Right kidney (tissue), 1 donor: Measurements from ENCODE around the gene MFGE8.

Source experiments
- DNase-seq: peaks from one replicate; pipeline ENCODE4 v3.0.0-alpha.2; 2016

MFGE8 gene

DNA sequence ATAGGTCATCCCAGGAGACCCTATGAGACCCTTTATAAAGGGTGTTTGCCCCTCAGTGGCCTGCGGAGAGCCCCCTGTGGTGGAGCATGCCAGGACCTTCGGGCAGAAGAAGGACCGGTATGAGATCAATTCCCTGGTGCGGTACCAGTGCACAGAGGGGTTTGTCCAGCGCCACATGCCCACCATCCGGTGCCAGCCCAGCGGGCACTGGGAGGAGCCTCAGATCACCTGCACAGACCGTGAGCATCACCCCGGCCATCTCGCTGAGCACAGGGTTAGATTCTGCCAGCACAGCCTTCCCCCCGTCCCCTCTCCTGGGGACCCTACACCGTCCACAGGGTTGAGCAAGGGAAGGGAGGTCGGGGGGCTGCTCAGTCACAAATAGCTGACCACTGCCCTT lies 39.4 kb downstream of the MFGE8 start:
- DNase-seq, result no peak

DNA sequence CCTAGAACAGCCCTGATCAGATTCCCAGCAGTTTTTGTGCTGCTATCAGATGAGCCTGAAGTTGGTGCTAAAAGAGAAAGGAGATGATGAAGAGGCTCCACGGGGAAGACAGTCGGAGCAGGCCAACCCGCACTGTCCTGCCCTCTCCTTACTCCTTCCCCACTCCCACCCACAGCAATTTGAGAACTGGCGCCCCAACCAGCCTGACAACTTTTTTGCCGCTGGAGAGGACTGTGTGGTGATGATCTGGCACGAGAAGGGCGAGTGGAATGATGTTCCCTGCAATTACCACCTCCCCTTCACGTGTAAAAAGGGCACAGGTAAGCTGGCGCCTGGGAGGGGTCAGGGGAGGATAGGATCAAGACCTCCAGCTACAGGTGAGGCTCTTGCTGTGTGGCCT lies 40.5 kb downstream of the MFGE8 start:
- DNase-seq, result no peak

DNA sequence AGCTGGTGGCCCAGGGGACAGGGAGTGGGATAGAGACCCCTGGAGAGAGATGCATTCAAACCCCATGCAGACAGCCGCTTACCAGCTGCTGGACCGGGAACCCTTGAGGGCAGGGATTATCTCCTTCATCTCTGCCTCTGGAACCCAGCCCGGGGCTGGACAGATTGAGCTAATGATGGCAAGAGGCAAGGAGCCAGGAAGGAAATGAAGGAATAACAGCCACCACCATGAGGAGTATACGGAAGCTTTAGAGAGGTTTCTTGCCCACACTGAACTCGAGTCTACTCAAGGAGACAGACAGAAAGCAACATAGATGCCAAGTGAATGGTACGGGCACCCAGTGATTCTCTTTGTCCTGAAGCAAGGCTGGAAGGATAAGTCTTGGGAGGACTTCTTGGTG lies 41.1 kb downstream of the MFGE8 start:
- no peak for DNase-seq

DNA sequence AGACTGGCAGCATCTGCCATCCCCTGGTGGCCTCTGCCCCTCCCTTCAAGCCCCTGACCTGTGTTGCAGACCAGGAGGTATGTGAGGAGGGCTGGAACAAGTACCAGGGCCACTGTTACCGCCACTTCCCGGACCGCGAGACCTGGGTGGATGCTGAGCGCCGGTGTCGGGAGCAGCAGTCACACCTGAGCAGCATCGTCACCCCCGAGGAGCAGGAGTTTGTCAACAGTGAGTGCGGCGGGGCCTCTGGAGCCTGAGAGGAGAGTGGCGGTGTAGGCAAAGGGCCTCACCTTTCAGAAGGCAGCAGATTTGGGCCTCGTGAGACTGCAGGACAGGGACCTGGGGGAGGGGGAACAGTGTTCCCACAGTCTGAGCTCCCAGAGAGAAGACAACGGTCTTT lies 41.9 kb downstream of the MFGE8 start:
- DNase-seq, result no peak

DNA sequence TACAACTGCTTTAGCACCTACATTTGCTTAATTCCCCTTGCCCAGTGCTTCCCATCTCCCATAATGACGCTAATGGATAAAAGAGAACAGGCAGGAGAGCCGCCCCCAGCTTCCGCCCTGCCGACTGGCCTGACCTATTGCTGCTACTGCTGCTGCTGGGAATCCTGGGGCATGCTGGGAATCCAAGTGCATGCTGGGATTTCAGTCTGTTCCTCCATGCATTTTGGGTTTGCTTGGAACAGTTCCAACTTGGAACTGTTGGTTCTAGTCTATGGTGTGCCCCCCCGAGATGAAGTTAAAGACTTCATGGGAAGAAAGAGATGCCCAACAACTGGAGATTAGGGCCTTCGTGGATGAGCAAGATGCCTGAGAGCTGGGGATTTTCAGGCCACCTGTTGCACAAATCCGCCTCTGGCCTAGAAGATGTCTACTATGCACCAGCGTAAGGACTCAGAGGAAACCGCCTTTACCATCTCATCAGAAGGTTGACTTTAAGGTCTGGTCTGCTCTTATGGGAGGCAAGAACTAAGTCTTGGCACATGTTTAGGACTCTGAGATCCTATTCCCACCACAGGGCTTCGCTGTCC lies 46.8 kb downstream of the MFGE8 start:
- no peak for DNase-seq

DNA sequence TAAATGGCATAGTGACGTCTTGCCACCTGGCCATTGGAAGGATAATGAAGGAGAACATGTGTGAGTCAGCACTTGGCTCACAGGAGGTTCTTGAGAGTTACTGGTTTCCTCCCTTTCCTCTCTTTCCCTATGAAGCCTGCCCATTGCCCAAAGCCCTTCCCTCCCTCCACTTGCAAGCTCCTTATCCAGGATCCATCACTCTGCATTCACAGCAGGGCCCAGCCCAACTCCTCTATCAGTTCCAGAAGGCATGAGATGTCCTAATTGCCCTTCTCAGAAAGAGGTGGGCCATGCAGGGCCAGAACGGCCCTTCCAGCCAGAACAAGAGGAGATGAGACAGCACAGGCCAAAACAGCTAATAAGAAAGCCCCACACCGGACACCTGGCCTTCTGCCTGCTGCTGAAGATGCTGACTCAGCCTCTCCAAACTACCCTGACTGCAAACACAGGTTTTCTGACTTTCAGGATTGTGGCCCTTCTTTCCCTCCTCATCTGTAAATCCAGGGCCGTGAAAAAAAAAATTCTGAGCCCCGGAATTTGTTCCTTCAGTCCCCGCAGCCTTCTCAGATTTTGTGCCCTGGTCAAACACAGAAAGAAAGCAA lies 47.6 kb downstream of the MFGE8 start:
- no peak for DNase-seq

DNA sequence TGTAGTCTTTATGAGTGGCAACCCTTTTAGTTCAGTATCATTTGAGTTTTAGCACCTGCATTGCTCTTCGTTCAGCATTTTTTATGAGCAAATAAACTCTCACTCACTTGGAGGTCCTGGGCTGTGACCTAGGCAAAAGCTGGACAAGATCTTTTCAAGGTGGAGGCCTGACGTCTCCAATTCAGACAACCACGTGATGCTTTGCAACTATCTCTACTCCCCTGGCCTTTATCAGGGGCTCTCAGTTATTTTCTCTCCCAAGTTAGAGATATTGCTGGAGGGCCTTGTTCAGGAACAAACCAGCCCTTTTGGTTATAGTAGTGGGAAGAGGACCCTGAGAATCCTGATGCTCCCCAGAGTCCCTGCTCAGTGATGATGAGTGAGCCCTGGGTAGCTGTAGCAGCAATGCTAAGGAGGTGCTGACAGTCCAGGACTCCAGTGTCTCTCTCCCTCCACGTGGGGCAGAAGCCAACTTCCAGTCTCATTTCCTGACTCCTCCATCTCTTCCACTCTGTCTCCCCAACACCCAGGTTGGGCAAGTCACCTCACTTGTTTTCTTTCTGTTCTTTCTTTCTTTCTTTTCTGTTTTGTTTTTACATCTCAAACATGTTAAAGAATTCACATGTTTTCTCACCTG lies 48.2 kb downstream of the MFGE8 start:
- no peak for DNase-seq

DNA sequence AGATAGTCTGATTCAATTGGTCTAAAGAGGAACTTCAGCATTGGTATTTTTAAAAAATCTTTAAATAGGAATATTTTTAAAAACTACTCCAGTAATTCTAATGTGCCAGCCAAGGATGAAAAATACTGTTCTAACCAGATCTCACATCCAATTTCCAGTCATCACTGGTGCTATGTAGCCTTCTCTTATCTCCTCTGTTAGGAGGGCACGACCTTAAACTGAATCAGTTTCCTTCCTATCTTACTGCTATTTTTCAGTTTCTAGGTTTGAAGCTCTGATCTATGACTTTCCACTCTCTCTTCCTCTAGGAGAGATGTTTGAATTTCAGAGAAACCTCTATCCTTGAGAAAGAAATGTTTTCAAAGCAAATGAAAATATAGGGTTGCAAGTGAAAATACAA lies 49.8 kb downstream of the MFGE8 start:
- no peak for DNase-seq

DNA sequence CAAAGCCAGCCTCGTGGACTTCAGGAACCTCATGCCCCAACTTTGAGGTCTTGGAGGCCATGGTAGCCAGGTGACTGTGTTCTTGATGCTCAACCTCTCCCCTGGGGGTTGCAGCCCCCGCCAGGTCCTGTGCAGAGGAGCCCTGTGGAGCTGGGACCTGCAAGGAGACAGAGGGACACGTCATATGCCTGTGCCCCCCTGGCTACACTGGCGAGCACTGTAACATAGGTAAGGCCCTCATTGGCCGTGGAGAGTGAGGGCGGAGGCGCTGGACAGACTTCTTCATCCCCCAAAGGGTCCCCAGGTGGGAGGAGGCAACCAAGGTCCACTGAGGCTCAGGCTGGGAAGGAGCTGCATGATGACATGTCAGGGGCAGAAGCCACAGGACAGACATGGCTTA lies 53.0 kb downstream of the MFGE8 start:
- no peak for DNase-seq

DNA sequence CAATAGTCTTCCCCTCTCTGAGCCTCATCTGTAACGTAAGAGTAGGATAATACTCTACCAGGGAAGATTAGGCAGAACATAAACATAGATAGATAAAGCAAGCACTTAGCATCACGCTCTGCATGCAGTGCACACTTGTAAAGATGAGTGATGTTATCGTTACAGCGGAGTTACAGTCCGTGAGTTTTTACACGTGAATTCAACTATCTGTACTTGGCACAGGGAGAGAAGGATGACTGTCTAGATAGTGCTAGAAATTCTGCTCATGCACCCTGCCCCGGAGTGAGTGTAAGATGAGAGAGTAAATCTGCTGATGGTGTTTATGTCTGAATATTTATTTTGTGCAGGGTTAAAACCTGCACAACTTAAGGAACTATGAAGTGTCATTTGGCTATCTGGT lies 53.6 kb downstream of the MFGE8 start:
- DNase-seq, result no peak

DNA sequence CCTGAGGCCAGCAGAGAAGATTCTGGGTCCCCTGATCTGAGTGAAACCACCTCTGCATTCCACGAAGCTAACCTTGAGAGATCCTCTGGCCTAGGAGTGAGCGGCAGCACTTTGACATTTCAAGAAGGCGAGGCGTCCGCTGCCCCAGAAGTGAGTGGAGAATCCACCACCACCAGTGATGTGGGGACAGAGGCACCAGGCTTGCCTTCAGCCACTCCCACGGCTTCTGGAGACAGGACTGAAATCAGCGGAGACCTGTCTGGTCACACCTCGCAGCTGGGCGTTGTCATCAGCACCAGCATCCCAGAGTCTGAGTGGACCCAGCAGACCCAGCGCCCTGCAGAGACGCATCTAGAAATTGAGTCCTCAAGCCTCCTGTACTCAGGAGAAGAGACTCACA lies 54.2 kb downstream of the MFGE8 start:
- no peak for DNase-seq

DNA sequence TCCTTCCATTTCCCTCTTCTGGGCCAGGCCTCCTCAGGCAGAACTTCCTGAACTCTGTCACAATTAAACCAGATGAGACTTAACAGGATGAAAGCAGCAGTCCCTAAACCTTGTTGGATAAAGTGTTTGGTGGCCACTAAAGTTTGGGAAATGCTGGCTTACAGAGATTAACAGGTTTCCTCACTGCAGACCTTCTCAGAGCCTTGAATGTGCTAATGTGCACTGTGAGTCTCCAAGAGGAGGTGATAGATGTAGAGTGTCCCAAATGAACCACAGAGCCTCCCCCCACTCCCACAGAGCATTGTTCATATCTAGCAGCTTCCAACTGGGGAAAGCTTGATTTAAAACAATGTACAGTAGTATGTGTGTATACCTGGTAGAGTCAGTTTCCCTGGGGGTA lies 60.7 kb downstream of the MFGE8 start:
- no peak for DNase-seq

DNA sequence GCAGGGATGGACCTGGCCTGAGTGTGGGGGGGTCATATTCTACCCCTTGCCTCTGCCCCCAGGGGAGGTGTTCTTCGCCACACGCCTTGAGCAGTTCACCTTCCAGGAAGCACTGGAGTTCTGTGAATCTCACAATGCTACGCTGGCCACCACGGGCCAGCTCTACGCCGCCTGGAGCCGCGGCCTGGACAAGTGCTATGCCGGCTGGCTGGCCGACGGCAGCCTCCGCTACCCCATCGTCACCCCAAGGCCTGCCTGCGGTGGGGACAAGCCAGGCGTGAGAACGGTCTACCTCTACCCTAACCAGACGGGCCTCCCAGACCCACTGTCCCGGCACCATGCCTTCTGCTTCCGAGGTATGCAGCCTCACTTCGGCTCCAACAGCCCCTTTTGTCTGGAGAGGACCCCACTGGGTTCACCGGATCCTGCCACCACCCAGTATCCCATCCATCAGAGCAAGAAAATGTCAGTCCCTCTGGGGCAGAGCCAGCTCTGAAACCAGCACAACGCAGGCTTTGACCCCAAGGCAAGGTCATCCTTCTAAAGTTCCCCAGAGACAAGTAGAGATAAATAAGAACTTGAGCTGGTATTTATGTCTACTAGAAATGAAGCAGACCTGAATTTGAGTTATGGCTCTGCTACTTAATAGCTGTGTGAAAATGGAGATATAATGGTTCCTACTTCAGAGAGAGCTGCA lies 63.7 kb downstream of the MFGE8 start:
- peak; percentile 15 for DNase-seq
